KMS-11 (cell line): ENCODE measurements around the gene ZNF236.

Source experiments
- H2AFZ ChIP-seq: fragments of 200-600 bp; sonication (generic); 2 replicates; pipeline ENCODE4 v1.6.1; 2016; ENCODE audit warnings: antibody characterized with exemption, mixed run types, low read depth
- H3K27ac ChIP-seq: fragments of 200-600 bp; sonication (generic); 2 replicates; pipeline ENCODE4 v1.6.1; 2016; ENCODE audit warnings: mild to moderate bottlenecking, mixed run types
- H3K27me3 ChIP-seq: fragments of 200-600 bp; sonication (generic); 2 replicates; pipeline ENCODE4 v1.6.1; 2017; ENCODE audit warnings: mild to moderate bottlenecking, low read depth, mixed run types, moderate library complexity; ENCODE audit not compliant: insufficient read depth
- H3K36me3 ChIP-seq: fragments of 200-600 bp; sonication (generic); 2 replicates; pipeline ENCODE4 v1.6.1; 2017; ENCODE audit warnings: mild to moderate bottlenecking, mixed run types; ENCODE audit not compliant: insufficient read depth
- H3K4me1 ChIP-seq: fragments of 200-600 bp; sonication (generic); 2 replicates; pipeline ENCODE4 v1.6.1; 2016; ENCODE audit warnings: mild to moderate bottlenecking, low read depth, mixed run types; ENCODE audit not compliant: poor library complexity, severe bottlenecking
- H3K4me2 ChIP-seq: fragments of 200-600 bp; sonication (generic); 2 replicates; pipeline ENCODE4 v1.7.0; 2016; ENCODE audit warnings: mild to moderate bottlenecking, mixed run types
- H3K4me3 ChIP-seq: fragments of 200-600 bp; sonication (generic); IDR thresholded peaks from 2 replicates; pipeline ENCODE4 v1.6.1; 2017; ENCODE audit warnings: low read depth, low read length, mixed read lengths; ENCODE audit not compliant: insufficient read depth
- H3K79me2 ChIP-seq: fragments of 200-600 bp; sonication (generic); 2 replicates; pipeline ENCODE4 v1.6.1; 2016; ENCODE audit warnings: low read depth, mixed run types; ENCODE audit not compliant: insufficient read depth
- H3K9ac ChIP-seq: fragments of 200-600 bp; sonication (generic); 2 replicates; pipeline ENCODE4 v1.6.1; 2016; ENCODE audit warnings: mild to moderate bottlenecking, mixed run types
- H4K20me1 ChIP-seq: fragments of 200-600 bp; sonication (generic); 2 replicates; pipeline ENCODE4 v1.6.1; 2016; ENCODE audit warnings: mild to moderate bottlenecking, mixed run types; ENCODE audit not compliant: insufficient read depth
- TF ChIP-seq, protein P1 (sequence below): fragments of 200-600 bp; sonication (generic); conservative IDR thresholded peaks from 2 replicates; pipeline ENCODE4 v1.6.1; 2017; ENCODE audit warnings: low read depth, mild to moderate bottlenecking, antibody characterized with exemption, low read length, moderate library complexity, mixed read lengths

Gene ZNF236

GRCh38 chr18:76817888-76818611 lies 4.3 kb upstream of the ZNF236 start:
- H3K9ac ChIP-seq: no peak overlapping the region
- H4K20me1 ChIP-seq: no peaks in the 10 kb centered on the region
- no peak overlapping the region for H3K27ac ChIP-seq
- no peak overlapping the region for H3K4me2 ChIP-seq
- H3K4me1 ChIP-seq: peaks cover 26% of the 10 kb centered on the region
- H3K27me3 ChIP-seq: no peaks in the 10 kb centered on the region
- 0 out of 2 replicates have a peak, but pooled peaks cover 3% of the 10 kb centered on the region for H3K36me3 ChIP-seq
- H2AFZ ChIP-seq: no peak overlapping the region
- peaks cover 51% of the 10 kb centered on the region for H3K79me2 ChIP-seq
- no peak overlapping the region for H3K4me3 ChIP-seq
- TF ChIP-seq, protein P1, sequence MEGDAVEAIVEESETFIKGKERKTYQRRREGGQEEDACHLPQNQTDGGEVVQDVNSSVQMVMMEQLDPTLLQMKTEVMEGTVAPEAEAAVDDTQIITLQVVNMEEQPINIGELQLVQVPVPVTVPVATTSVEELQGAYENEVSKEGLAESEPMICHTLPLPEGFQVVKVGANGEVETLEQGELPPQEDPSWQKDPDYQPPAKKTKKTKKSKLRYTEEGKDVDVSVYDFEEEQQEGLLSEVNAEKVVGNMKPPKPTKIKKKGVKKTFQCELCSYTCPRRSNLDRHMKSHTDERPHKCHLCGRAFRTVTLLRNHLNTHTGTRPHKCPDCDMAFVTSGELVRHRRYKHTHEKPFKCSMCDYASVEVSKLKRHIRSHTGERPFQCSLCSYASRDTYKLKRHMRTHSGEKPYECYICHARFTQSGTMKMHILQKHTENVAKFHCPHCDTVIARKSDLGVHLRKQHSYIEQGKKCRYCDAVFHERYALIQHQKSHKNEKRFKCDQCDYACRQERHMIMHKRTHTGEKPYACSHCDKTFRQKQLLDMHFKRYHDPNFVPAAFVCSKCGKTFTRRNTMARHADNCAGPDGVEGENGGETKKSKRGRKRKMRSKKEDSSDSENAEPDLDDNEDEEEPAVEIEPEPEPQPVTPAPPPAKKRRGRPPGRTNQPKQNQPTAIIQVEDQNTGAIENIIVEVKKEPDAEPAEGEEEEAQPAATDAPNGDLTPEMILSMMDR: no peak

DNA sequence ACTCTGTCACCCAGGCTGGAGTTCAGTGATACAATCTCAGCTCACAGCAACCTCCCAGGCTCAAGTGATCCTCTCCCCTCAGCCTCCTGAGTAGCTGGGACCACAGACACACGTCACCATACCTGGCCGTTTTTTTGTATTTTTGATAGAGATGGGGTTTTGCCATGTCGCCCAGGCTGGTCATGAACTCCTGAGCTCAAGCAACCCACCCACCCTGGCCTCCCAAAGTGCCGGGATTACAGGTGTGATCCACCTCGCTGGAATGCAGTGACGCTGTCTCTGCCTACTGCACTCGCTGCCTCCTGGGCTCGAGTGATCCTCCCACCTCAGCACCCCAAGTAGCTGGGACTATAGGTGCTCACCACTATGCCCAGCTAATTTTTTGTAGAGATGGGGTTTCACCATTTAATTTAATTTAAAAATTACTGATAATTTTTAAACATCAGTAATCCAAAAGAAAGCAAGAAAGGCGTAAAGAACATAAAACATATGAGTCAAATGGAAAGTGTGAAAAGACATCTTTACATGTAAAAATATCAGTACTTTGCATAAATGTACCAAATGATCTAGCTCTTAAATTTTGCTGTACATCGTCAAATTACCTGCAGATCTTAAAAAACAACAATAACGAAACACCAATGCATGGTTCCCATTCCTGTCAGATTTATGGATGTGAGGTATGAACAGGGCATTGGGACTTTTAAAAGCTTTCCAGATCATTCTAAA lies 2.8 kb upstream of the ZNF236 start:
- Histone ChIP-seq H3K36me3 (0 out of 2 replicates have a peak, but pooled peaks cover 3% of the 10 kb centered on the region), H3K9ac (no peak overlapping the region), H2AFZ (no peak overlapping the region), H3K4me1 (peaks cover 26% of the 10 kb centered on the region), H4K20me1 (no peaks in the 10 kb centered on the region), H3K27ac (no peak overlapping the region), H3K79me2 (peaks cover 65% of the 10 kb centered on the region), H3K4me2 (peak overlapping the region; percentile 21; the same call in 1 of the 2 replicates), H3K4me3 (no peak overlapping the region), H3K27me3 (no peaks in the 10 kb centered on the region)
- TF ChIP-seq, protein P1: no peak

GRCh38 chr18:76821356-76821874 lies 942 bp upstream of the ZNF236 start:
- peak overlapping the region; percentile 96 for H2AFZ ChIP-seq
- peaks cover 73% of the 10 kb centered on the region for H3K79me2 ChIP-seq

GRCh38 chr18:76821875-76822505 lies 367 bp upstream of the ZNF236 start:
- no peaks in the 10 kb centered on the region for H4K20me1 ChIP-seq
- H3K36me3 ChIP-seq: 0 out of 2 replicates have a peak, but pooled peaks cover 3% of the 10 kb centered on the region
- peak overlapping the region; percentile 96 for H2AFZ ChIP-seq
- peaks cover 75% of the 10 kb centered on the region for H3K79me2 ChIP-seq
- peak overlapping the region; percentile 95 for H3K27ac ChIP-seq
- peak overlapping the region; percentile 99 for H3K9ac ChIP-seq
- peak overlapping the region; percentile 69 for H3K4me2 ChIP-seq
- TF ChIP-seq, protein P1: no peak
- H3K27me3 ChIP-seq: no peaks in the 10 kb centered on the region
- no peak overlapping the region for H3K4me3 ChIP-seq
- peaks cover 29% of the 10 kb centered on the region for H3K4me1 ChIP-seq

More at GRCh38 chr18:76821356-76821874, 942 bp upstream of the ZNF236 start:
- H3K4me3 ChIP-seq: no peak overlapping the region
- peak overlapping the region; percentile 99 for H3K9ac ChIP-seq
- H4K20me1 ChIP-seq: no peaks in the 10 kb centered on the region
- peak overlapping the region; percentile 95 for H3K27ac ChIP-seq
- 0 out of 2 replicates have a peak, but pooled peaks cover 3% of the 10 kb centered on the region for H3K36me3 ChIP-seq
- H3K4me2 ChIP-seq: peak overlapping the region; percentile 69
- H3K27me3 ChIP-seq: no peaks in the 10 kb centered on the region
- peaks cover 28% of the 10 kb centered on the region for H3K4me1 ChIP-seq
- TF ChIP-seq, protein P1: no peak
